Medulla oblongata (tissue), 1 donor: Measurements from ENCODE around the gene PDCD10.

ENCODE experiments used
- DNase-seq: peaks from one replicate; pipeline ENCODE4 v3.0.0-alpha.2; 2015; ENCODE audit errors: extremely low spot score

Gene PDCD10

GRCh38 chr3:167684388-167684993 lies 50.2 kb downstream of the PDCD10 start:
- peak; percentile 90 for DNase-seq

DNA sequence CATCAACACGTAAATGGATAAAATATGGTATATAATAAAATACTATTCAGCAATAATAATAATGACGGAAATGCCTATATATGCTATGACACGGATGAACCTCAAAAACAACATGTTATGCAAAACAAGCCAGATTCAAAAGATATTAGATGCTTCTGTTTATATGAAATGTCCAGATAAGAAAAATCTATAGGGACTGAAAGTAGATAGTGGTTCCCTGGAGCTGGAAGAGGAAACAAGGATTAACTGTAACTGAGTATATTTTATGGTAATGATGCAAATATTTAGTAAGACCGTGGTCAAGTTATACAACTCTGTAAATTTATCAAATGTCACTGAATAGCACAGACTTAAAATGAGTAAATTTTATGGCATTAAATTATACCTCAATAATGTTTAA lies 55.2 kb downstream of the PDCD10 start:
- DNase-seq = no peak

GRCh38 chr3:167675848-167676247 lies 58.8 kb downstream of the PDCD10 start:
- DNase-seq = no peak

DNA sequence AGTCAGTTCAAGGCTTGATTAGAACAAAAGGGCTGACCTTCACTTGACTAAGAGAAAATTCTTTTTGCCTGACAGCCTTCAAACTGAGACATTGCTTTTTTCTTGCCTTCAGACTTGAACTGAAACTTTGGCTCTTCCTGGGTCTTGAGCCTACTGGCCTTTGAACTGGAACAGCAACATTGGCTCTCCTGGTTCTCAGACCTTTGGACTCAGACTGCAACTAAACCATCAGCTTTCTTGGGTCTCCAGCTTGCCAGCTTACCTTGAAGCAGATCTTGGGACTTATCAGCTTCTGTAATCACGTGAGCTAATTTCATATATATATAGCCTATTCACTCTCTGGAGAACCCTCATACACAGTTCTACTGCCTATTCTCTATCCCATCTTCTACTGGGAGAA lies 61.5 kb downstream of the PDCD10 start:
- DNase-seq = no peak

GRCh38 chr3:167671878-167672427 lies 62.7 kb downstream of the PDCD10 start:
- DNase-seq = no peak

DNA sequence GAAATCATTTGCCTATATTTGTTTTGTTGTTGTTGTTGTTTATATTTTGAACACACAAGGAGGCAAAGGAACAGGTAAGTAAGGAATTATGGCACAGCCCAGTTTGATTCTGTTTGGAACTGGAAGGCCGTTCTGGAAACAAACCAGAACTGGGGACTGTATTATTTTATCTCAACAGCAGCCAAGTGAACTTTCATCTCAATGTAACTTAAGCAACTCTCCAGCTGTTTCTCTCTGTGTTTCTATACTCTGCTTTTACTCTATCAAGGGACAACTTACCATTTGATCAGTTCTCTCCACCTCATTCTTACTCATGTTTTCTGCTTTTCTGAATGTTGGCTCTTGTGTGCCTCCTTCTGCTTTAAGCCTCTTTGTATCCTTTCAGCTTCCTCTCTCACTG lies 65.0 kb downstream of the PDCD10 start:
- DNase-seq = no peak

GRCh38 chr3:167668651-167669050 lies 66.0 kb downstream of the PDCD10 start:
- DNase-seq = no peak

DNA sequence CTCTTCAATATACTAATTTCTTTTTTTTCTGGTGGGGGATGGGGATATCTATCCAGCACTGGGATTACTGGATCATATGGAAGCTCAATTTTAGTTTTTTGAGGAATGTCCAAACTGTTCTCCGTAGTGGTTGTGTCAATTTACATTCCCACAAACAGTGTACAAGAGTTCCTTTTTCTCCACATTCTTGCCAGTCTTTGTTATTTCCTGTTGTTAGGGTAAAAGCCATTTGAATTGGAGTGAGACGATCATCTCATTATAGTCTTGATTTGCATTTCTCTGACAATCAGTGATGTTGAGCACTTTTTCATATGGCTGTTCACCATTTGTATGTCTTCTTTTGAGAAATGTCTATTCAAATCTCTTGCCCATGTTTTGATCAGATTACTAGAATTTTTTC lies 68.1 kb downstream of the PDCD10 start:
- DNase-seq = no peak

DNA sequence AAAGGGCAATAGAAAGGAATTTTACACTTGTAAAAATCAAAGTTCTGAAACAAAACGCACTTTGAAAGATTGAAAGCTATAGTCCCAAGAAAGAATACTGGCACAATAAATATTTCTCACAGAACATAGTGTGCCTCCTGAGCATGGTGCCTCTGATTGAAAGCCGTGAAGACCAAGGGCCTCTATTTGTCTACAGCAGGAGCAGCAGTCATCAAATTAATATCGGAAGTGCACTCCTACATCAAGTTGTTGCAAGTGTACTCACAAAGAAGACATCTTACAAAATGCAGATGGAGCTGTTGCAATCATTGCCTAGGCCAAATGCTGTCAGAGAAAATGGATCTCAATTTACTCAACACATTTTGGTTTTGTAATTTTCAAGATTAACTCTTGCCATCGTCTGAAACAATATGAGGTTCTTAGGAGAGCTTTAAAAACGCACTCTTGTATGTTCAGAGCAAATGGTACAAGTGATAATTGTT lies 71.7 kb downstream of the PDCD10 start:
- no peak for DNase-seq

DNA sequence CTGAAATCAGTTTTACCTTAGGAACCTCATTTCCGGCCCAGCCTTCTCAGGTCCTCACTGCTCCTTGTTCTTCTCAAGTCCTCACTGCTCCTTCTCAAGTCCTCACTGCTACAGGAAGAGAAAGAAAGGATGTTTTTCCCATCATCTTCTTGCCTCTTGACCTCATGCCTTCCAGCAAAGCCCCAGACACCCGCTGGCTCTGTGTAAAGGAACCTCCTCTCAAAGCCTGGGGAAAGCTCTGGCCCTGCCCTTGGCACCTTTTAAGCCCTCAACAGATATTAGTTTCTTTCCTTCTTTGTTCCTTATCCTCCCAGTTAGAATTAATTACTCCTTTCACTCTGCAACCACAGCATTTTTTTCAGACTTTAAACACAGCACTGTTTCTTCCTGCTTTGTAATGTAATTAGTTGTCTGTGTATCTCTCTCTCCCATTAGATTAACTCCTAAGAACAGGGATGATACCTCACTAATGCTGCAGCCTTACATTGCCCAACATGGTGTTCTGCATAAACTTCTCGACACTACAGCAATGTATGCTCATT lies 76.9 kb downstream of the PDCD10 start:
- no peak for DNase-seq

- no peak for DNase-seq
Observed at GRCh38 chr3:167656821-167657220, 77.9 kb downstream of the PDCD10 start.

DNA sequence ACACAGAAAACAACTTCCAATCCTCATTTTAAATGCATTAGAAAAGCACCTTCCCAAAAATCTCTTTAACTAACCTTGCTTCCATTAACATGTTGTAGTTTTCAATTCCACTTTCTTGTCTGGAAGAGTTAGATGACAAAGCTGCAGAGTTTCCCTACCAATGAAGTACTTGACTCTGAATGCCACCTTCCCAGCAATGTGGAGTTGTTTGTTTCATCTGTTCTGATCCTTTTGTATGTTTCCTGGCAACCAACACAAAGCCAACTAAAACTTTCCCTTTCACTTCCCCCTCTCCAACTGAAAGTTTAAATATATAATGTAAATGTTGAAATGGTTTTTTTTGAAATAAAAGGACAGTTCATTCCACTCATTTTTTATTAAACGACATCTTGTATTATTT lies 80.9 kb downstream of the PDCD10 start, which contains the start of gene WDR49:
Gene WDR49 (minus strand): TSS at position 183 of the 400 bp plus-strand sequence. CDS start 517 bp downstream, outside the sequence.
- peak; percentile 64 for DNase-seq

GRCh38 chr3:167653155-167653554 lies 81.5 kb downstream of the PDCD10 start:
- DNase-seq = no peak

GRCh38 chr3:167651826-167652225 lies 82.9 kb downstream of the PDCD10 start:
- DNase-seq = no peak

DNA sequence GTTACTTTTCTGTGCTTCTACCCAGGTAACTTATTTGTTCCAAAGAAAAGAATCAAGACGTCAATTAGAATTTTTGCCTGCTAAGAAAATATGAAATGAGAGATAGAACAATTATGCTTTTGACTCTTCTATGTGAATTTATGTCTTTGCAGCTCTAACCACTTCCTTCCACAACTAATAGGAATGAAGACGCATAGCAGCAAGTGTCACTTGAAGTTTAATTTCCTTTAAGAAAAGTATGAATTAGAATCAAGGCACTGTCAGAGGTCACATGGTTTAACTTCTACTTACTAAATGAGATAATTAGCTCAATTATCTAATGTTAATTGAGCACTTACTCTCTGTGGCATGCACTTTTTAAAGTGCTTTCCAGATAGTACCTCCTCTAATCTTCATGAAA lies 84.2 kb downstream of the PDCD10 start:
- no peak for DNase-seq

GRCh38 chr3:167649746-167650145 lies 84.9 kb downstream of the PDCD10 start:
- no peak for DNase-seq

DNA sequence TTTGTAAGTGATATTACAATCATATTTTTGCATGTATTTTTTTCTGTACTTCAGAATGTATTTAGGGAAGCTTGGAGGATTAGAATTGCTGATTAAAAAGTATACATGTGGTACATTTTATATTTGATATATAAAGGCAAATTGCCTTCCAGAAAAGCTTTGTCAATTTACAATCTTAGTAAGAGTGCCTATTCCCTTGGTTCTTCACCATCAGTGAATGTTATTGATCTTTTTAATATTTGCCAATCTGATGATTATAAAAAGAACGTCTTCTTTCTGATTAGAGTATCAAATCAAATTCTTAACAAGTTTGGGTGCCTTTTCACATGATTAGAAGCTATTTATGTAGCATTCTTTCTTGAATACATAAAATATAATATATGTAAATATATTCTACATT lies 90.1 kb downstream of the PDCD10 start:
- no peak for DNase-seq
